Upper lobe of left lung (tissue), 4 donors: ENCODE data around the gene PRR5.

Source experiments
- POLR2A ChIP-seq, 4 donors: fragments of 450-650 bp; IDR thresholded peaks; one replicate each; pipeline ENCODE4 v1.5.1; 2016 to 2017; ENCODE audit warnings: antibody characterized with exemption in 4 of 4, mild to moderate bottlenecking in 2 of 4
- TF ChIP-seq, protein P1 (sequence below), 6 experiments: fragments of 450-650 bp in 4 of 6; fragments of 200-600 bp in 2 of 6; sonication (generic) in 2 of 6; IDR thresholded peaks; one replicate each; pipeline ENCODE4 v1.5.1; 2016 to 2019; ENCODE audit warnings: antibody characterized with exemption in 6 of 6

DNA sequence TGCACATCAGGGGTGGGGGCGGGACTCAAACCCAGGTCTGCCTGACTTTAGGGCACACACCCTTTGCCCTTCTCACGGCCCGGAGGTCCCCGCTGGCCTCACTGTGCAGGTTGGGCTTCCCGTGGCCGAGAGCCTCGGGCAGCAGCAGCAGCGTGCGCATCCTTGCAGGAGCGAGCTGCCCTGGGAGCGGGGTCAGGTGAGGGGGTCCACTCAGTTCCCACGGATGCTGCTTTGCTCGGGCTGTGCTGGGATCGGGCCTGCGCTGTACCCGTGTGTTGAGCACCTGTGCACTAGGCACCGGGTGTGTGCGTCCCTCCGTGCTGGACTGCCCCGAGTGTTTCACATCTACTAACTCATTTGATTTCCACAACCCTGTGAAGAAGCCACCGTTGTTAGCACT, 25.1 kb downstream of the PRR5 start:
- no peak for TF ChIP-seq POLR2A (IDR thresholded peaks at IDR 0.05)
- TF ChIP-seq, protein P1, sequence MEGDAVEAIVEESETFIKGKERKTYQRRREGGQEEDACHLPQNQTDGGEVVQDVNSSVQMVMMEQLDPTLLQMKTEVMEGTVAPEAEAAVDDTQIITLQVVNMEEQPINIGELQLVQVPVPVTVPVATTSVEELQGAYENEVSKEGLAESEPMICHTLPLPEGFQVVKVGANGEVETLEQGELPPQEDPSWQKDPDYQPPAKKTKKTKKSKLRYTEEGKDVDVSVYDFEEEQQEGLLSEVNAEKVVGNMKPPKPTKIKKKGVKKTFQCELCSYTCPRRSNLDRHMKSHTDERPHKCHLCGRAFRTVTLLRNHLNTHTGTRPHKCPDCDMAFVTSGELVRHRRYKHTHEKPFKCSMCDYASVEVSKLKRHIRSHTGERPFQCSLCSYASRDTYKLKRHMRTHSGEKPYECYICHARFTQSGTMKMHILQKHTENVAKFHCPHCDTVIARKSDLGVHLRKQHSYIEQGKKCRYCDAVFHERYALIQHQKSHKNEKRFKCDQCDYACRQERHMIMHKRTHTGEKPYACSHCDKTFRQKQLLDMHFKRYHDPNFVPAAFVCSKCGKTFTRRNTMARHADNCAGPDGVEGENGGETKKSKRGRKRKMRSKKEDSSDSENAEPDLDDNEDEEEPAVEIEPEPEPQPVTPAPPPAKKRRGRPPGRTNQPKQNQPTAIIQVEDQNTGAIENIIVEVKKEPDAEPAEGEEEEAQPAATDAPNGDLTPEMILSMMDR (IDR thresholded peaks at IDR 0.05), result no peak
